Right ventricle myocardium superior (tissue), 1 donor: Measurements from ENCODE around the gene STK25. TPM values are rescaled to one million over a fixed set of nuclear protein-coding genes. Genes with fewer than 3 reads are reported as not detected.
A peak's percentile ranks its signal among the peaks of the same experiment; 100 is the strongest.

Experiments
- ATAC-seq: fragments of 200-7000 bp; cut with Tn5 transposase; one replicate; pipeline ENCODE4 v1.9.1; 2020; ENCODE audit warnings: mild to moderate bottlenecking; ENCODE audit not compliant: poor library complexity
- DNase-seq: peaks from one replicate; pipeline ENCODE4 v3.0.0-alpha.2; 2020
- intact Hi-C: fragments of 100-400 bp; cut with DNase I; formaldehyde crosslinking; loops from one replicate; pipeline ENCODE4 v1.11.2; 2022
- total RNA-seq: library from RNA; stranded (reverse); fragmentation: NEBNext Ultra II Directional; extraction: Animal tissue kit (Norgen Biotek cat#: 25700); gene quantifications from one replicate; pipeline ENCODE4 v1.2.1, GENCODE V29; 2021
- donor health status: DM: no; HTN: yes; CAD: no; lungs with severe emphysema.

The STK25 gene
- total RNA-seq, 1 donor from 2014 or later, result 85.9 TPM

DNA sequence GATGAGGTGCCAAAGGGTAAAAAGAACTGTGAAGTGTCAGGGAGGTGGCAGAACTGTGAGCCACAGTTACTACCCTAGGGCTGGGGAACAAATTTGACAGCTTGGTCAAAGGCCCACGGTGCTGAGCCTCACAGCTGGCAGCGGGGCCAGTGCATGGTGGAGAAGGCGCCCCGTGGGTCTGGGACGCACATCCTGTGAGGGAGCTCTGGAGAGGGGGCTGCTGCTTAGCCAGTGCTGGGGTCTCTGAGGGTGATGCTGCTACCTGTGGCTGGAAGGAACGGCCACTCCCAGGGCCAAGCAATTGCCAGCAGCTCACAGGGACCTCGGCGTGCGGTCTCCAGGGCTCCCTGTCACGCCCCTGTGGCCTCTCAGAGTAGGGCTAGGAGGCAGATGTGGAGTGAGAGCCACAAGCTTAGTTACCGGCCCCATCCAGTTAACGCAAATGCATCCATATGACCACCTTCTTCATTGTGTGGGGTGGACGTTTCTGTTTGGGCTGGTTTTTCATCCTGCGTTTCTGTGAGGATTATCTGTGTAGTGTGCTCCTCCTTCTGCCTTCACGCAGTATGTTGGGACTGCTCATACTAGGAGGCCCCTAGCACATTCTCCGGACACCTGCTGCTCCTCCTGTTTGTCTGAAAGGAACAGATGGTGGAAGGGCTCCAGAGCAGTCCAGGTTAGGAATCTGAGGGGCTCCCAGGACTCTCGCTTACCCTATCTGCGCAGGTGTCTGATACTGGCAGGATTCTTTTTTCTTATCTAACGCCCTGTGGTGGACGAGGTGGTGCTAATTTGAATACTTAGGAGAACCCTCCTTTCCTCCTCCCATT is 26.0 kb downstream of the STK25 start:
- intact Hi-C loops, result no loop called here
- DNase-seq (no peak), ATAC-seq (no peak)

DNA sequence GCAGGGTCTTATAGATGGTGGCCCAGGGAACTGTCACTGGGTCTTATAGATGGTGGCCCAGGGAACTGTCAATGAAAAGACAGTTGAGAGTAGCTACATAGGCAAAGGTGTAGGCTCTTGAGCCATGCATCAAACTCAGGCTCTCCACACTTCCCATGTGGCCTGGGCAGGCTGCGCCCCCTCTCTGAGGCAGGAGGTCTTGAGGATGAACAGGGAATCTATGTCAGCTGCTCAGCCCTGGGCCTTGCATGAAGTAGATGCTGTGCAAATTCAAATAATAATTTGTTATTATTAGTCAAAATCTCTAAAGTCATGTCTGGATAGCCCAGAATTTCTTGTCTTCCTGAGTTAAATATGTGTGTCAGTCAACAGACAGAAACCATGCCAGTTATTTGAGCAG is 26.7 kb downstream of the STK25 start:
- DNase-seq (no peak), ATAC-seq (no peak)
- intact Hi-C loops, result no loop called here

DNA sequence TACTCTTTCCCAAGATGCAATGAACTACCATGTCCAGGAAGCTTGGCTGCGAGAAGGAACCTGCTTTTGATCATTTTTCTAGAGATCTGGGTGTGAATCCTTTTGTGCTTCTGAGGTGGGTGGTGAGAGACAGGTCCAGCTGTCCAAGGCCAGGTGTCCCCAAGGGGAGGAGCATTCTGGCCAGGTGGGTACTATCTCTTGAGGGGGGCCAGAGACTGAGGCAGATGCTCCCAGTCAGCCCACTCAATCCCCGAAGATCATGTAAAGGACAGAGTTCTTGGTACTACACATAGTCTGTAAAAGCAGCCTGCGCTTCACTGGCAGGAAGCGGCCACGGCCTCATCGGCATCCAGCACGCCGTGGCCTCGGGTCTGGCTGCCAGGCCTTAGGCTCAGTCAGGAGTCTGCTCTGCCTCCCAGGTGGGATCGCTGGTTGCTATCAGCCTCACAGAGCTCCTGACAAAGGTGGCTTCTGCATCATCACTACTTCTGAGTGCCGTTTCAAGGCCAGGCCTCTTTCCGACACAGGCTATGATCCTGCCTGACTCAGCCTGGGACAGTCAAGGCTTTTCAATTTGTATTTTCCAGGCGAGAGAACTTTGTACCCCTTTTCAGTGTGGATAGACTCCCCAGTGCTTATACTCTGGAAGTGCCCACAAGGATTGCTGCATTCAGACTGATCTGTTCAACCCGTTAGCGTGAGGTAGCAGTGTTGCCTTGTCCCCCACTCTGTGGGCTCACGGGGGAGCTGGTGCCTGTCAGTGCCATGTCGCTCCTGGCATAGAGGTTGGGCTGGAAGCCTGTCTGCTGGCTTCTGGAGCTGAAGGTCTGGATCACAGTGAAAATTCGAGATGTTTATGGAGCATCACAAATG is 29.1 kb downstream of the STK25 start:
- intact Hi-C loops, result no loop called here
- no peak for ATAC-seq
- no peak for DNase-seq

DNA sequence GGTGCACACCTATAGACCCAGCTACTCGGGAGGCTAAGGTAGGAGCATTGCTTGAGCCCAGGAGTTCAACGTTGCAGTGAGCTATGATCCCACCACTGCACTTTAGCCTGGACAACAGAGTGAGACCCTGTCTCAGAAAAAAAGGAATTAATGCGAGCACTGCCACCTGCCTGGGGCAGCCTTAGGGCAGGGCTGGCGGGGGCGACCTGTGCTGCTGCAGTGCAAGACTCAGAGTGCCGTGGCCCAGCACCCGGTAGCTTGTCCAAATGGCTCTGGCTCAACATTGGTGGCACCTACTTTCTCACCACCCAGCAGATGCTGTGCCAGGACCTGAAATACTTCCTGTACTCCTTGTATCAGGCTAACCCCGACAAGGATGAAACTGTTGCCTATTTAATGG is 30.2 kb downstream of the STK25 start:
- intact Hi-C loops, result no loop called here
- no peak for DNase-seq
- ATAC-seq, result no peak

DNA sequence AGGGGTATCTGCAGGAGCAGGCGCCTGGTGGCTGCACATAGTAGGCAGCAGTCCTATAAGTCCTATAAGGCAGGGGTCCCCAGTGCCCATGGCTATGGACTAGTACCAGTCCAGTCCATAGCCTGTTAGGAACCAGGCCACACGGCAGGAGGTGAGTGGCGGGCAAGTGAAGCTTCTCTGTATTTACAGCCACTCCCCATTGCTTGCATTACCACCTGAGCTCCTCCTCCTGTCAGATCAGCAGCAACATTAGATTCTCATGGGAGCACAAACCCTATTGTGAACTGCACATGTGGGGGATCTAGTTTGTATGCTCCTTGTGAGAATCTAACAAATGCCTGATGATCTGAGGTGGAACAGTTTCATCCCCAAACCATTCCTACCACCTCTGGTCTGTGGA is 33.1 kb downstream of the STK25 start:
- ATAC-seq, result no peak
- DNase-seq, result no peak
- intact Hi-C loops, result no loop called here

DNA sequence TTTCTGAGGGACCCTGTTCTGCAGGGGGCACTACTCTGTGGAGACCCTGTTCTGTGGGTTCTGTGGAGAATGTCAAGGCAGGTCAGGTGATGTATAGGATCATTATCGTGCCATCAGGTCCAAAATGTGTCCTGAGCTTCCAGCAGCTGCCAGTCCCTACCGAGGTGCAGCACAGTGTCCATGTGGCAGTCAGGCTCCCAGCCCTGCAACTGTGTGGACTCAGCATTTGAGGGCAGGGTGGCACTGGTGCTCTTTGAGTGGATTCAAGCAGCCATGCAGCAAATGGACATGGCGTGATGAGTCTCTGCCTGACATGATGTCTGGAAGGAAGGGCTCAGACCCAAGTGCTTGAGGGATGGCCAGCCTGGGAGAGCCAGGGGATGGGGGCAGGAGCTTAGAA is 35.0 kb downstream of the STK25 start:
- intact Hi-C loops, result no loop called here

DNA sequence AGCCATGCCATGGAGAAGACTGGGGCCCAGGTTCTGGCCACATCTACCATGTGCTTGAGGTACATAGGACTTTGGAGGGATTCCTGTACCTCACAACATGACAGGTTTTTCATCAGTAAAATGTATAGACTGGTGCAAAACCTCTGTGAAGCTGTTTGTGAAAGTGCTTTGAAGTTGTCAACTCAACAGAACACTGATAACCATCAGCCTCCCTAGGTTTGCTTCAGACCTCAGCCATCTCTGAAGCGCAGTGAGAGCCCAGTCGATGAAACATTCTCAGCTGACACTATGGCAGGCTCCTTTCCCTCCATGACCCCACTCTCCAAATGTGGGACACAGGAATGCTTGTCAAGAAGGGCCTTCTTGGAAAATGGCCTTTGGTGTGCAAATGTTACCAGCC is 38.6 kb downstream of the STK25 start:
- DNase-seq (no peak), ATAC-seq (no peak)
- intact Hi-C loops, result no loop called here

More for the DNA sequence above, 35.0 kb downstream of the STK25 start:
- no peak for ATAC-seq
- DNase-seq, result no peak

DNA sequence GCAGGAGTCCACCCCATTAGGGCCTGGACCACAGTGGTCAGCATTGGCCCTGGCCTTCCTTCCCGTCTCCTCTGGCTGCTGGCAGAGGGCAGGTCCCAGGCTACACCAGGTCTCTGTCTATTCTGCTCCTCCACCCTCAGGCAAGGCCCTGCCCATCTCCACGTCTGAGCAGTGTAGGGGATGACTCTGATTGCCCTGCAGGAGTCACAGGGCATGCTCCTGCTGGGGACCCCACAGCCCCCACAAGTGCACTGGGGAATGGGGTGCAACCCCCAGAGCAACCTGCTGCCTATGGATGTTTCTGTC is 40.0 kb downstream of the STK25 start:
- intact Hi-C loops, result no loop called here
- DNase-seq, result no peak
- ATAC-seq, result no peak

DNA sequence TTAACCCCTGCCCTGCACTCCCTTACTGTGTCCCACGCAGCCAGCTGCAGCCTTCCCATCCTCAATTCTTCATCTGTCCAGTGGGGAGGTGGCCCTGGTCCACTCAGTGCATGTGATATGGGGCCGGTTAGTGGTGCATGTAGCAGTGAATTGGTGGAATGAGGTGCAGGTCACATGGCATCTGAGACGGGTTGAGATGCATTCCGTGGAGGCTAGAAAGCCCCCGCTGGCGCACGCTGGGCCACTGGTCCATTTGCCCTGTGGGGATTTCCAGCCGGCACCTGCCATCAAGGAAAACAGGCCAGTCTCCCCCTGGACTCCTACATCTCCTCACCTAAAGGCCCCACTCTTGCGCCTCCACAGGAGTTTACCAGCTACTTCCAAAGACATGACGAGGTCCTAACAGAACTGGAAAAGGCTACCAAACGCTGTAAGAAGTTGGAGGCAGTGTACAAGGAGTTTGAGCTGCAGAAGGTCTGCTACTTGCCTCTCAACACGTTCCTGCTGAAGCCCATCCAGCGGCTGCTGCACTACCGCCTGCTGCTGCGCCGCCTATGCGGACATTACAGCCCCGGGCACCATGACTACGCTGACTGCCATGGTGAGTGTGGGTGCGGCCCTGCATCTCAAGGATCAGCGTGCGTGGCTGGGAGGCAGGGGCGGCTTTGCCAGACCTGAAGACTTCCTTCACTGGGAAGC is 40.5 kb downstream of the STK25 start:
- intact Hi-C loops, result no loop called here
- ATAC-seq (no peak), DNase-seq (no peak)

DNA sequence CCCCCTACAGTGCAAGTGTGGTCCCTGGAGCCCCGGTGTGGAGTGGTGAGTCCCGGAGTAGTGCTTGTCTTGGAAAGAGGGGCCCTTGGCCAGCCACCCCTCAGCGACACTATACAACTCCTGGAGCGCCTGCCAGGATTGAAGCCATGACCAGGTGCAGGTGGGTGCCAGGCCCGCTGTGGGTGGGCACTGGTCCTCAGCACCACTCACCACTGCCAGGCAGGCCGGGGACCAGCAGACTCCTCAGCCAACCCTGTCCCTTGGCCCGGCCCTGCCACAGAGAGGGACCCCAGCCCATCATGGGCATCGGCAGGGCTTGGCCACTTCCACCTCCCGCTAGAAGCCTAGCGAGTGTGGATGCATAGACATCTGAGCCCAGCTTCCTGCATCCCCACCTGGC is 42.2 kb downstream of the STK25 start:
- DNase-seq (no peak), ATAC-seq (no peak)
- intact Hi-C loops, result no loop called here

DNA sequence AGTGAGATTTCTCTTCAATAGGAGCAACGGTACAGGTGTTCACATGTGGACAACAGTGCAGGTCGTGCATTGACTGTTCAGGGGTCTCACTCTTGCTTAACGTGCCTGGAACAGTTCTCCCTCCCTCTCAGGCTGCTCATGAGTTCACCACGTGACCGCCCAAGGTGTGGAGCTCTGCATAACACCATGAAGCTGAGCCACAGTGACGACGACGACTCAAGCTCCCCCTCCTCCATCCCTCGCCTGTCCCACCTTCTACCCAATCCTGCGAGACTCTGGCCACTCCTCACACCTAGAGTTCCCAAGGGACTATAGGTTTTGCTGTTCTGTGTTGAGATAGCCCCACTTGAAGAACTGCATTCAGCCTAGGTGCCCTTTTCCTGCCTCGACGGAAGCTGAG is 42.8 kb downstream of the STK25 start:
- intact Hi-C loops, result no loop called here
- ATAC-seq (no peak), DNase-seq (no peak)

DNA sequence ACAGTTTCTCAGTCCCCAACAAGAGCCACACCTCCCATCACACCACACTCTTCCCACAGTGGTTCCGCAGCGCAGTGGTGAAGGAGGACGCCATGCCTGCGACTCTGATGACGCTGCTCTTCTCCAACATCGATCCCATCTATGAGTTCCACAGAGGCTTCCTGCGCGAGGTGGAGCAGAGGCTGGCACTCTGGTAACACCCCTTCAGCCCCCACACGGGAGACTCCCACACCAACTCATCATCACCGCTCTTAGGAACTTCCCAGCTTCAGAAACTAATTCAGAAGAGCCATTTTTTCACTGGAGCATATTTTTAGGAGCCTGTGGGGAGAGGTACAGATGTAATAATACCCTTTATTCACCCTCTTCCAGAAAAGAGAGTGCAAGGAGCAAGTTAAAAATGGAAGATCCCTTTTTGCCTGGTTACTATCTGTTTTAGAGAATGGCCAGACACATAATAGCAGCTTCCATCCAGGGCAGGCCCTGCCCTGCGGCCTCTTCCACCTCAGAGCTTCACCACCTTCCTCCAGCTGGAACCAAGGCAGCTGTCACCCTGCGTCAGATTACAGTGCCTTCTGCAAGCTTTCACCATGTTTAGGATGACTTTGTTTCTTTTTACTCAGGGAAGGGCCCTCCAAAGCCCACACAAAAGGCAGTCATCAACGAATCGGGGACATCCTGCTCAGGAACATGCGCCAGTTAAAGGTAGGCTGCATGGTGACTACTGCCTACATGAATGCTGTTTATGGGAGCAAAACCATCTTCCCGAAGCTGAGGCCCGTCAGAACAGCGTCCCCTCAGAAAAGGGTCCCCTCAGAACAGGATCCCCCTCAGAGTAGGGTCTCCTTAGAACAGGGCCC is 44.9 kb downstream of the STK25 start:
- DNase-seq (no peak), ATAC-seq (no peak)
- intact Hi-C loops, result no loop called here

DNA sequence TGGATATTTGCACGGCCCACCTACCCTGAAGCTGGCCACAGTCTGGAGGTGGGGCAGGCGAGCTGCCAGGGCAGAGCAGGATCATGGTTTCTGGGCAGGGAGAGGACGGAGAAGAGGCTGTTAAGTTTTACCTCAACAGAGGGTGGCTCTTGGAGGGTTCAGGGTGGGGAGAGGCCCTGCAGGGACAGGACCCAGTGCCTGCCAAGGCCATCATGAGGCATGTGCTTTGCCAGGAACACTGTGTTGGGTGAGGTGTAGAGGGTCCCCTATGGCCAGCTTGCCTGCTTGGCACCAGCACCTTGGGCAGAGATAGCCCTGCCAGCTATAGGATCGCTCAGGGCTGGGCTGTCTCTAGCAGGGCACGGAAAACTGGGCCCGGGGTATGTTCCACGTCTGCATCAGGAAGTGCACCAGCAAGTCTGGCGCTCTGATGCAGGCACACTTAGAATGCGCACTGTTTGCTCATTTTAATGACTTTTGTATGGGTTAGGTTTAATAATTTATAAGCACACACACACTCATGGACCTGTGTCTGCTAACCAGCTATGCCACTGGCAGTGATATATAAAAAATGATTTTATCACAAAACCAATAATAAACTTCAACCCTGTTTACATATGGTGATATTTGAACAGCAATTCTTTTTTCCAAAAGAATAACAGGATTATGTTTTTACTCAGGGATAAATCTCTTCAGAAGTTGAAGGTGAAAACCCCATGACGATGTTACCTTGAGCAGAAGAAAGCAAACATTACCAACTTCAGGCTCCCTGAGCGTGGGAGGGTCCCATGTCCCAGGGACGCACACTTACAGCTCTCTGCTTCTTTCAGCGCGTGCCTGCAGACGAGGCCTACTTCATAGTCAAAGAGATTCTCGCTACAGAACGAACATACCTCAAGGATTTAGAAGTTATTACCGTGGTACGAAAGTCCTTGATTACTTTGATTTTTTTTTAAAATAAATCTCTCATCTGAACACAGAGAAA is 46.4 kb downstream of the STK25 start:
- intact Hi-C loops, result no loop called here
- peak; percentile 13 for ATAC-seq
- DNase-seq, result no peak

DNA sequence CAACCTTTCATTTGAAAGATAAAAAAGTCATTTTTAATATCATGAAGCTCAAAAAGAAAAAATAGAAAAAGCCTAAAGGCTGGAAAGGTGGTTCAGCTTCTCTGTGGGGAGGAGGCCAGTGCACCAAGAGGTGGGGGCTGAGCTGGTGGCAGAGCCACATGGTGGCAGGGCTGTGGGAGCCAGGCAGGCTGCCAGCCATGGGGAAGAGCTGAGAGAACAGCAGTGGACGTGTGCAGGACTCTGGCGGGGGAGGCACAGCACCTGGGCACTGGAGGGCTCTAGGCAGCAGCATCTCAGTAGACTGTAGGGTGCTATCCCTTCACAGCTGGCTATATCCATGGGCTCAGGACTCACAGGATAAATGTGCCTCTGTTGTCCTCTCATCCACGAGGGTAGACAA is 47.8 kb downstream of the STK25 start:
- ATAC-seq, result no peak
- DNase-seq, result no peak
- intact Hi-C loops, result no loop called here

DNA sequence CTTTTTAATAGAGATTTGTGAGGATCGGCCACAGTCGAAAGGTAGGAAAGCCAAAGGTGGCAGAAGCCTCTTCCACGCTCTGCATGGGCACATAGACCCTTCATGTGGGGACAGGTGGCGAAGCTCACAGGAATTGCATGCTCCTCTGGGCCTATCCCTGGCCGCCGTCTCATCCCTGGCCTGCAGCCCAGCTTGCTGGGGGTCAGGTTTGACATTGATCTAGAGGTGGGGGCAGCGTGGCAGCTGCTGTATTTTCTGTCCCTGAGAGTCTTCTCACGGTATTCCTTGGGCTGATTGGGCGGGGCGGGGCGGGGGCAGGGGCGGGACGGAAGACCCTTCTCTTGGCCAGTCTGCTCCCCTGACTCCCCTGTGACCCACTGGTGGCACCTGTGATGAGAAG is 48.9 kb downstream of the STK25 start:
- ATAC-seq (no peak), DNase-seq (no peak)
- intact Hi-C loops, result no loop called here

DNA sequence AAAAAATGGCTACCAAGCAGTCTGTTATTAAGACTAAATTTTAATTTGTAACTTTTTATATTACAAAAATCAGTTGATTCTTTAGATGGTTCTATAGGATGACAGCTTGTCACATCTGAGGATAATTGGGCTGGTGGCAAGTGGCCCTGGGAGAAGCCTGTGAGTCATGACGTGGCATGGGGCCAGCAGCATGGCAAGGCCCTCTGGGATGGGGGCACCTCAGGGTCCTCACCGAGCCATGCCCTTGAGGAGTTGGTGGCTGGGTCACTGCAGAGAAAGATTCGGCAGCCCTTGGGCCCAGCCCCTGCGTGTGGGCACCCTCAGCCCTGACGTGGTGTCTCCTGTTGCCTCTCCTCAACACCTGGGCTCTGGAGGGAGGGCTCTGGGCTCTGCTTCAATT is 49.7 kb downstream of the STK25 start:
- DNase-seq (no peak), ATAC-seq (no peak)
- intact Hi-C loops, result no loop called here

DNA sequence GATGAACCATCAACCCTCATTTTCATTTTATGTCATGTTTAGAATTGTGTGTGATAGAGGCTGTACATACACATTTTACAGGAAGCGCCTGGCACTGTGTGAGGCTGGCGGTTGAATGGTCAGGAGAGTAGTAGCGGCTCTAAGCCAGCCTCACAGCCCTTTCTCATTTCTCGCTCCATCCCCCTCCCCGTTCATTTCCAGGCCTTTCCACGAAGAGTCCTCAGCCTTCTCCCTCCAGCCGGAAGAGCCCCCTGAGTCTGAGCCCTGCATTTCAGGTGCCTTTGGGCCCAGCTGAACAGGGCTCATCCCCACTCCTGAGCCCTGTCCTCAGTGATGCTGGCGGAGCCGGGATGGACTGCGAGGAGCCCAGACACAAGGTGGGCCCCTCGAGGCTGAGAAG is 51.8 kb downstream of the STK25 start:
- intact Hi-C loops, result no loop called here

More for the DNA sequence above, 51.8 kb downstream of the STK25 start:
- DNase-seq (no peak), ATAC-seq (no peak)
